ENCODE results near the gene KCNG2. TPM values are rescaled to one million over a fixed set of nuclear protein-coding genes. Genes with fewer than 3 reads are reported as not detected.
"Not testable (repeated sequence)": the region's sequence is repeated elsewhere in the genome, so short reads cannot be mapped to it uniquely, and the experiment has no call there.

Gene KCNG2
- total and polyA plus RNA-seq, 3 experiments from 2014 or later, result not detected

DNA sequence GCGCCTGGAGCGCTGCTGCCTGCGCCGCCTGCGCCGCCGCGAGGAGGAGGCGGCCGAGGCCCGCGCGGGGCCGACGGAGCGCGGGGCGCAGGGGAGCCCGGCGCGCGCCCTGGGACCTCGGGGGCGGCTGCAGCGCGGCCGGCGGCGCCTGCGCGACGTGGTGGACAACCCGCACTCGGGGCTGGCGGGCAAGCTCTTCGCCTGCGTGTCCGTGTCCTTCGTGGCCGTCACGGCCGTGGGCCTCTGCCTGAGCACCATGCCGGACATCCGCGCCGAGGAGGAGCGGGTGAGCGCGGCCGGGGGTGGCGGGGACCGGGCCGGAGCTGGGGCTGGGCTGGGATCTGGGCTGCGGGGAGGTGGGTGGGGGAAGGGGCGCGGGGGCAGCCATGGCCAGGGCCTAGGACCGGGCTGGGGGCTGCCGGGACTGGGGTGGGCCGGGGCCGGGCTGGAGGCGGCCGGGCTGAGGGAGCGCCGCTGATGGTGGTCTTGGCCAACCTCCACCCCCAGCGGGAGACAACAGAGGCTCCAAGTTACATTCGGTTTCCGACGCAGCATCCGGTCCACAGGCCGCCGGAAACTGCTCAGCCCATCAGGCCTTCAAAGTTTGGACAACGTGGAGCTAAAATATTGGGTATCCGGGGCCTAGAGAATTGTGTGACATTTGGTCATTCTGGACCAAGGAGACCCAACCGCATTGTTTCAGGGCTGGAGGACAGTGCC is 66.4 kb downstream of the KCNG2 start:
- Mint-ChIP-seq H3K36me3 (no peaks in the 10 kb centered on the region), H3K27ac (no peak overlapping the region), H3K9me3 (peaks cover 0 to 12% (median 9%) of the 10 kb centered on the region in 5 donors), H3K27me3 (peaks cover 0 to 4% of the 10 kb centered on the region in 2 donors), H3K4me3 (no peak overlapping the region), H3K4me1 (no peaks in the 10 kb centered on the region)
- ChIA-PET CTCF (no interaction called here), POLR2A (no interaction called here)
- DNase-seq, result no peak
- Histone ChIP-seq H3K27me3 (ENCODE audit: insufficient read depth, low read length, poor library complexity, severe bottlenecking) (no peaks in the 10 kb centered on the region), H3K4me1 (ENCODE audit: insufficient read depth, low read length) (no peaks in the 10 kb centered on the region), H3K27ac (ENCODE audit: low read depth, low read length) (no peak overlapping the region), H3K36me3 (ENCODE audit: insufficient read depth, low read length) (no peaks in the 10 kb centered on the region), H3K9me3 (ENCODE audit: low read length) (no peaks in the 10 kb centered on the region), H3K4me3 (ENCODE audit: low read length) (no peak overlapping the region)

DNA sequence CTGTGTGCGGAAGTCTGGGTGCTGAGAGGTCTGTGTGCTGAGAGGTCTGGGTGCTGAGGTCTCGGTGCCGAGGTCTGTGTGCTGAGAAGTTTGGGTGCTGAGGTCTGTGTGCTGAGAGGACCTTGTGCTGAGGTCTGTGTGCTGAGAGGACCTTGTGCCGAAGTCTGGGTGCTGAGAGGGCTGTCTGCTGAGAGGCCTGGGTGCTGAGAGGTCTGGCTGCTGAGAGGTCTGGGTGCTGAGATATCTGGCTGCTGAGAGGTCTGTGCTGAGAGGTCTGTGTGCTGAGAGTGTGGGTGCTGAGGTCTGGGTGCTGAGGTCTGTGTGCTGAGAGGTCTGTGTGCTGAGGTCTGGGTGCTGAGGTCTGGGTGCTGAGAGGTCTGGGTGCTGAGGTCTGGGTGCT is 67.2 kb downstream of the KCNG2 start:
- H3K27ac Mint-ChIP-seq; H3K36me3 ChIP-seq (ENCODE audit: insufficient read depth, low read length); H3K4me3 ChIP-seq (ENCODE audit: low read length); H3K4me1 ChIP-seq (ENCODE audit: insufficient read depth, low read length); H3K4me3 Mint-ChIP-seq; POLR2A ChIA-PET; H3K27me3 Mint-ChIP-seq; DNase-seq; H3K4me1 Mint-ChIP-seq; H3K27me3 ChIP-seq (ENCODE audit: insufficient read depth, low read length, poor library complexity, severe bottlenecking); H3K27ac ChIP-seq (ENCODE audit: low read depth, low read length); H3K9me3 ChIP-seq (ENCODE audit: low read length); H3K36me3 Mint-ChIP-seq; CTCF ChIA-PET: not testable (repeated sequence)
- peaks cover 0 to 12% (median 9%) of the 10 kb centered on the region in 5 donors for H3K9me3 Mint-ChIP-seq

DNA sequence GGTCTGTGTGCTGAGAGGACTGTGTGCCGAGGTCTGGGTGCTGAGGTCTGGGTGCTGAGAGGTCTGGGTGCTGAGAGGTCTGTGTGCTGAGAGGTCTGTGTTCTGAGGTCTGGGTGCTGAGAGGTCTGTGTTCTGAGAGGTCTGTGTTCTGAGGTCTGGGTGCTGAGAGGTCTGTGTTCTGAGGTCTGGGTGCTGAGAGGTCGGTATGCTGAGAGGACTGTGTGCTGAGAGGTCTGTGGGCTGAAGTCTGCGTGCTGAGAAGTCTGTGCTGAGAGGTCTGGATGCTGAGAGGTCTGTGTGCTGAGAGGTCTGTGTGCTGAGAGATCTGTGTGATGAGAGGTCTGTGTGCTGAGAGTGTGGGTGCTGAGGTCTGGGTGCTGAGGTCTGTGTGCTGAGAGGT is 68.2 kb downstream of the KCNG2 start:
- H3K36me3 ChIP-seq (ENCODE audit: insufficient read depth, low read length); DNase-seq; H3K4me3 ChIP-seq (ENCODE audit: low read length); H3K27ac ChIP-seq (ENCODE audit: low read depth, low read length); H3K4me1 ChIP-seq (ENCODE audit: insufficient read depth, low read length); POLR2A ChIA-PET; CTCF ChIA-PET; H3K27me3 ChIP-seq (ENCODE audit: insufficient read depth, low read length, poor library complexity, severe bottlenecking); H3K27me3 Mint-ChIP-seq; H3K4me3 Mint-ChIP-seq; H3K9me3 ChIP-seq (ENCODE audit: low read length); H3K4me1 Mint-ChIP-seq; H3K36me3 Mint-ChIP-seq; H3K27ac Mint-ChIP-seq: not testable (repeated sequence)
- peaks cover 0 to 12% (median 7%) of the 10 kb centered on the region in 5 donors for H3K9me3 Mint-ChIP-seq

DNA sequence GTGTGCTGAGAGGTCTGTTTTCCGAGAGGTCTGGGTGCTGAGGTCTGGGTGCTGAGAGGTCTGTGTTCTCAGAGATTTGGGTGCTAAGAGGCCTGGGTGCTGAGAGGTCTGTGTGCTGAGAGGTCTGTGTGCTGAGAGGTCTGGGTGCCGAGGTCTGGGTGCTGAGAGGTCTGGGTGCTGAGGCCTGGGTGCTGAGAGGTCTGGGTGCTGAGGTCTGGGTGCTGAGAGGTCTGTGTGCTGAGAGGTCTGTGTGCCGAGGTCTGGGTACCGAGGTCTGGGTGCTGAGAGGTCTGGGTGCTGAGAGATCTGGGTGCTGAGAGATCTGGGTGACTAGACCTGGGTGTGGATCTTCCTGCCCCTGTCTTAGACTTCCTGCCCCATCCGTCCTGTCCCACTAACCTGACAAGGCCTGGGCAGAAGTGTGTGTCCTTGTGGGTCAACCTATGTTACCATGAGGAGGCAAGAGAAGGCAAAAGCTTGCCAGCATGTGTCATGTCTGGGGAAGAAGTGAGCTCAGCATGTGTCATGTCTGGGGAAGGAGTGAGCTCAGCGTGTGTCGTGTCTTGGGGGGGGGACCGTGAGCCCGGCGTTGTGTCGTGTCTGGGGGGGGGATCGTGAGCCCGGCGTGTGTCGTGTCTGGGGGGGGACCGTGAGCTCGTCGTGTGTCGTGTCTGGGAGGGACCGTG is 69.3 kb downstream of the KCNG2 start:
- H3K4me1 Mint-ChIP-seq, result no peaks in the 10 kb centered on the region
- H3K36me3 ChIP-seq (ENCODE audit: insufficient read depth, low read length), result no peaks in the 10 kb centered on the region
- CTCF ChIA-PET, result no interaction called here
- no peak overlapping the region for H3K27ac Mint-ChIP-seq
- no peaks in the 10 kb centered on the region for H3K36me3 Mint-ChIP-seq
- H3K4me3 Mint-ChIP-seq, result no peak overlapping the region
- no peaks in the 10 kb centered on the region for H3K27me3 Mint-ChIP-seq
- H3K4me3 ChIP-seq (ENCODE audit: low read length), result no peak overlapping the region
- no peaks in the 10 kb centered on the region for H3K9me3 ChIP-seq (ENCODE audit: low read length)
- H3K27ac ChIP-seq (ENCODE audit: low read depth, low read length), result no peak overlapping the region
- H3K27me3 ChIP-seq (ENCODE audit: insufficient read depth, low read length, poor library complexity, severe bottlenecking), result no peaks in the 10 kb centered on the region
- H3K9me3 Mint-ChIP-seq, result peaks cover 0 to 5% (median 2%) of the 10 kb centered on the region in 5 donors
- H3K4me1 ChIP-seq (ENCODE audit: insufficient read depth, low read length), result no peaks in the 10 kb centered on the region
- POLR2A ChIA-PET, result no interaction called here
- DNase-seq, result peak in 1 of 5 donors; percentile 33

DNA sequence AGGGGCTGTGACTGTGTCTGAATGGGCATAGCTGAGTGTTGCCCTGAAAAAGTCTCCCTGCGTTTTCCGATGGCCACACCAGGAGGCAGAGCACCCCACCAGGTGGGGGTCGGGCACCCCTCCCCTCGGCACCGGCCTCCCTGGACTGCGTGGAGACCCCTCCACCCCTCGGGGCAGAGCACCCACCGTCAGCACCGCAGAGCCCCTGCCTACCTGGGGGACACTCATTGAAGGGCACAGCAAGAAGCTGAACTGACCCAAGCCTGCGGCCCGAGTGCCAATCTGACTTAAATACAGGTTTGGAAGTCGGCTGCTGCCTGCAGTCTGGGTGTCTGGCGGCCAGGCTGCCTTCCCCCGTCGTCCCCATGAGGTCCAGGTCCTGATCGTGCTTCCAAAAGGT is 69.9 kb downstream of the KCNG2 start:
- DNase-seq, result peak in 1 of 5 donors; percentile 37
- Histone ChIP-seq H3K4me3 (ENCODE audit: low read length) (no peak overlapping the region), H3K27ac (ENCODE audit: low read depth, low read length) (no peak overlapping the region), H3K9me3 (ENCODE audit: low read length) (no peaks in the 10 kb centered on the region), H3K4me1 (ENCODE audit: insufficient read depth, low read length) (no peaks in the 10 kb centered on the region), H3K36me3 (ENCODE audit: insufficient read depth, low read length) (no peaks in the 10 kb centered on the region), H3K27me3 (ENCODE audit: insufficient read depth, low read length, poor library complexity, severe bottlenecking) (no peaks in the 10 kb centered on the region)
- H3K4me1 Mint-ChIP-seq, result no peaks in the 10 kb centered on the region
- ChIA-PET CTCF (no interaction called here), POLR2A (no interaction called here)
- no peak overlapping the region for H3K27ac Mint-ChIP-seq
- H3K9me3 Mint-ChIP-seq, result peaks cover 0 to 1% (median 0%) of the 10 kb centered on the region in 5 donors
- H3K4me3 Mint-ChIP-seq, result no peak overlapping the region
- no peaks in the 10 kb centered on the region for H3K27me3 Mint-ChIP-seq
- H3K36me3 Mint-ChIP-seq, result no peaks in the 10 kb centered on the region

DNA sequence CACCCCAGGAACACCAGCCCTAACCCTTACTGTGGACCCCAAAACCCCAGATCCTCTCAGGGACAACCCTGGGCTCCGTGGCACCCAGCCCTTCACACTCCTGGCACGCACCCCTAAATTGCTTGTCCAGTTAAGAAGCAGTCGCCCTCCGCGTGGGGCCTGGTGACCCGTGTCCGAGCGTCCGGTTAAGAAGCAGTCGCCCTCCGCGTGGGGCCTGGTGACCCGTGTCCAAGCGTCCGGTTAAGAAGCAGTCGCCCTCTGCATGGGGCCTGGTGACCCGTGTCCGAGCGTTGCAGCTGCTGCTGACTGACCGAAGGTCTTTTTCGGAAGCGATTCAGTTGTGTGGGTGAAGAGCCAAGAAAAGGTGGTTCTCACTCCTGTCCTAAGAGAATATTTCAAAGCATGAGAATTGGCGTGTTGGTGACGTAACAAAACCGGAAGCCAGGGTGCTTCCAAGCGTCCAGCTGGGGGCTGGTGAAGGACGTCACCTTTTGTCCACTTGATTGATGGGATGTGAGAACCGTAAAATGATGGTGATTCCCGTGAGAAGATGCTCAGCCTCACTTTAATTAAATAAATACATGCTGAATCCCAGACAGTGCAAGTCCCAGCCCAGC is 70.5 kb downstream of the KCNG2 start:
- Mint-ChIP-seq H3K4me1 (no peaks in the 10 kb centered on the region), H3K9me3 (no peaks in the 10 kb centered on the region), H3K27ac (no peak overlapping the region), H3K27me3 (no peaks in the 10 kb centered on the region), H3K4me3 (no peak overlapping the region), H3K36me3 (no peaks in the 10 kb centered on the region)
- H3K4me3 ChIP-seq (ENCODE audit: low read length), result no peak overlapping the region
- no peaks in the 10 kb centered on the region for H3K4me1 ChIP-seq (ENCODE audit: insufficient read depth, low read length)
- no peak for DNase-seq
- no peaks in the 10 kb centered on the region for H3K27me3 ChIP-seq (ENCODE audit: insufficient read depth, low read length, poor library complexity, severe bottlenecking)
- POLR2A ChIA-PET, result no interaction called here
- H3K36me3 ChIP-seq (ENCODE audit: insufficient read depth, low read length), result no peaks in the 10 kb centered on the region
- H3K9me3 ChIP-seq (ENCODE audit: low read length), result no peaks in the 10 kb centered on the region
- no peak overlapping the region for H3K27ac ChIP-seq (ENCODE audit: low read depth, low read length)
- CTCF ChIA-PET, result no interaction called here

DNA sequence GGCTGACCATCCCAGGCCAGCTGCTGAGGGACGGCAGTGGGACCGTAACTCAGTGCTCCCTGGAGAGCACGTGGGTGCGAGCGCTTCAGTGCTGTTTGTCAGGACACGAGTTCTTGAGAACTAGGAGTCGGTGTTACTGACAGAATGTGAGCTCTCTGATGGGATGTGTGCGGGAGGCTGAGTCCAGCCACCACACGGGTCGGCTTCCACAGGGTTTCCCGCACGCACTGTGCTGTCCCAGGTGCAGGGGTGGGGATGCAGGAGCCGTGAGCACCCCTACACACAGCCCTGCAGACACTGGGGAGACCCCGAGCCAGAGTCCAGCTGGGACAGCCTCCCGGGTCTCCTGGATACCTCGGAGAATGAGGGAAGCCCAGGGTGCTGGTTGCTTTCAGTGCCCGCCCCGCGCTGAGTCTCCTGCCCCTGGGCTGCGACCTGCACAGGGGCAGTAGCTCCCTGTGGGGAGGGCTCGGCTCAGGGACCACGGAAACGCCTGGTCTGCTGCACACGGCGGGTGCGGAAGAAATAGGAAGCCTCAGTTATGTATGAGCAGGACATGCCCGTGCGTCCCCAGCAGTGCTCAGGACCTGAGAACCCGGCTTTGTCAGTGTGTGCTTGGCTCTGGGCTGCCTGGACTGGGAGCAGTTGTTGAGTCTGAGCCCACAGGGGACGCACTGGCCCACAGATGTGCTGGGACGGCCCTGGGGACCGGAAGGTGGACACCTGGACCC is 71.2 kb downstream of the KCNG2 start:
- no peaks in the 10 kb centered on the region for H3K9me3 Mint-ChIP-seq

More for the DNA sequence above, 71.2 kb downstream of the KCNG2 start:
- H3K27me3 ChIP-seq (ENCODE audit: insufficient read depth, low read length, poor library complexity, severe bottlenecking), result no peaks in the 10 kb centered on the region
- H3K4me3 ChIP-seq (ENCODE audit: low read length), result no peak overlapping the region
- H3K4me1 Mint-ChIP-seq, result no peaks in the 10 kb centered on the region
- no peak overlapping the region for H3K4me3 Mint-ChIP-seq
- H3K27me3 Mint-ChIP-seq, result peaks cover 2% of the 10 kb centered on the region in 2 donors
- no peak overlapping the region for H3K27ac ChIP-seq (ENCODE audit: low read depth, low read length)
- POLR2A ChIA-PET, result no interaction called here
- H3K9me3 ChIP-seq (ENCODE audit: low read length), result no peaks in the 10 kb centered on the region
- DNase-seq, result peak in 1 of 5 donors; percentile 41
- H3K4me1 ChIP-seq (ENCODE audit: insufficient read depth, low read length), result no peaks in the 10 kb centered on the region
- CTCF ChIA-PET, result no interaction called here
- no peaks in the 10 kb centered on the region for H3K36me3 Mint-ChIP-seq
- H3K36me3 ChIP-seq (ENCODE audit: insufficient read depth, low read length), result no peaks in the 10 kb centered on the region
- H3K27ac Mint-ChIP-seq, result no peak overlapping the region
